Stomach (tissue), 9 donors: ENCODE results near the gene KLF4. TPM values are rescaled to one million over a fixed set of nuclear protein-coding genes. Genes with fewer than 3 reads are reported as not detected.

Experiments used
- DNase-seq, 2 donors: peaks; one replicate each; pipeline versions ENCODE4 v3.0.0 to v3.0.0-alpha.2; 2013 to 2019
- H3K27ac ChIP-seq, 5 donors: fragments of 200-600 bp in 4 of 5; sonication (generic) in 4 of 5; one replicate each; pipeline ENCODE4 v1.5.1; 2013 to 2019; ENCODE audit warnings: mild to moderate bottlenecking in 1 of 5, moderate library complexity in 1 of 5
- H3K27me3 ChIP-seq, 3 donors: fragments of 200-600 bp; sonication (generic); one replicate each; pipeline ENCODE4 v1.5.1; 2017 to 2019; ENCODE audit warnings: mixed run types in 1 of 3
- H3K36me3 ChIP-seq, 4 donors: fragments of 200-600 bp; sonication (generic); 1 replicate in 3 of 4; 2 replicates in 1 of 4; pipeline ENCODE4 v1.5.1; 2016 to 2019
- H3K4me1 ChIP-seq, 4 donors: fragments of 200-600 bp; sonication (generic); one replicate each; pipeline ENCODE4 v1.5.1; 2016 to 2019
- H3K4me3 ChIP-seq, 4 donors: fragments of 200-600 bp; sonication (generic) in 3 of 4; one replicate each; pipeline ENCODE4 v1.5.1; 2016 to 2019; ENCODE audit warnings: mild to moderate bottlenecking in 1 of 4
- H3K9me3 ChIP-seq, 4 donors: fragments of 200-600 bp; sonication (generic); one replicate each; pipeline ENCODE4 v1.5.1; 2016 to 2019
- EP300 ChIP-seq: sonication (generic); formaldehyde crosslinking; IDR thresholded peaks from one replicate; pipeline ENCODE4 v1.6.1; 2017; ENCODE audit warnings: antibody characterized with exemption
- POLR2A ChIP-seq, 4 donors: fragments of 450-650 bp; IDR thresholded peaks; one replicate each; pipeline ENCODE4 v1.6.1; 2016; ENCODE audit warnings: antibody characterized with exemption in 4 of 4, control low read depth in 2 of 4, mild to moderate bottlenecking in 1 of 4, moderate library complexity in 1 of 4
- POLR2AphosphoS5 ChIP-seq, 3 donors: sonication (generic); formaldehyde crosslinking; IDR thresholded peaks; one replicate each; pipeline ENCODE4 v1.6.1; 2016; ENCODE audit warnings: antibody characterized with exemption in 3 of 3
- WGBS, 5 donors: extraction: QIAGEN DNeasy Blood & Tissue Kit in 3 of 5; methylation state at CpG; one replicate each; pipeline versions ENCODE4 v1.1.5 to v1.1.7; 2013 to 2018; 5-methylcytosine and 5-hydroxymethylcytosine counted together
- intact Hi-C: fragments of 100-400 bp; cut with DNase I; formaldehyde crosslinking; loops from one replicate; pipeline ENCODE4 v1.15.1; 2023; ENCODE audit warnings: low total_unique reads
- polyA plus RNA-seq, 3 donors: library from polyadenylated mRNA; stranded (reverse); fragments of 200-250 nt; gene quantifications; one replicate each; pipeline ENCODE4 v1.2.3, GENCODE V29; 2013
- small RNA-seq, 4 donors: library from RNA; depleted of rRNA; stranded (forward); fragments of <200 nt; gene quantifications; one replicate each; pipeline ENCODE3, GENCODE V24; 2016
- total RNA-seq, 5 donors: library from RNA; depleted of rRNA; stranded (reverse); fragments of >200 nt; gene quantifications; one replicate each; pipeline versions ENCODE4 v1.1.0 to v1.2.3, GENCODE V29; 2014 to 2016
- TF ChIP-seq, protein P1 (sequence below), 7 experiments: fragments of 450-650 bp in 4 of 7; fragments of 200-600 bp in 3 of 7; sonication (generic) in 3 of 7; IDR thresholded peaks; one replicate each; pipeline ENCODE4 v1.5.1; 2016 to 2019; ENCODE audit warnings: antibody characterized with exemption in 7 of 7, control low read depth in 2 of 7, mild to moderate bottlenecking in 1 of 7
- donor health status: healthy with polysubstance abuse.
- donor health status: Bipolar disorder and iron deficiency.
- donor health status: healthy.

Gene KLF4
- total and polyA plus RNA-seq, 8 donors: 18.2 to 323 (median 56.8) TPM

DNA sequence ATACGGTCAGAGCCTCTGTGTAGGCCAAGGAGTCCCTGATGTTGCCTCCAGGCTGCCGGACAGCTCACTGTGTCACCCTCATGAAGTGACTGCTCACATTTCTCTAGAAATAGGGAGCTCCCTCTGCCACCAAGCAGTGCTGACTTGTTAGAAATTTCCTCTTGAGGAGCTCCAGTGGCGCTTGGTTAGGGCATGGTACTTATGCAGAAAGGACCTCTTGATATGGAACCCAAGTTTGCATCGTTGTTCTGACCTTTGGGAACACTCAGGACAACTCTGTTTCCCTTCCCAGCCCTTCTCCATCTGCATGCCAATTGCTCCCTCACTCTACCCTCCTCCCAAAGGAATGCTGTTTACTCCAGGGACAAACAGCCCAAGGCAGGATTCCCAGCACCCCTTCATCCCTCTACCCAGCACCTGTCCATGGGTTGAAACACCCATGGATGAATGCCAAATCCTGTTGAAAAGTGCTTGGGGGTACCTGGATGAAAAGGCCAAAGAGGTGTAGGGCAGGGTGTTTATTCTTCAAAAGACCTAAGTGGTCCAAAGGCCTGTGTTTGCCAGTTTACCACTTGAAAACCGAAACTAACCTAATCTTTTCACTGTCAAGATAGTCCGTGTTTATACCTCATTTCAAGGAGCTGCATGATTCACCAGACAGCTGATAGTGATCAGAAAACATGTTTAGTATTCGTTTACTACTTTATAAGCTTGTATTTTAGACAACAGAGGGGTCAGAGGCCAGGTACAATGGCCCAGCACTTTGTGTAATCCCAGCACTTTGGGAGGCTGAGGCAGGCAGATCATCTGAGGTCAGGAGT lies 51.1 kb downstream of the KLF4 start:
- Histone ChIP-seq H3K36me3 (no peaks in the 10 kb centered on the region), H3K27me3 (no peaks in the 10 kb centered on the region), H3K4me3 (no peak overlapping the region), H3K9me3 (no peaks in the 10 kb centered on the region), H3K27ac (no peak overlapping the region), H3K4me1 (peaks cover 0 to 3% (median 2%) of the 10 kb centered on the region in 4 donors)
- intact Hi-C loops: no loop called here
- TF ChIP-seq, protein P1, sequence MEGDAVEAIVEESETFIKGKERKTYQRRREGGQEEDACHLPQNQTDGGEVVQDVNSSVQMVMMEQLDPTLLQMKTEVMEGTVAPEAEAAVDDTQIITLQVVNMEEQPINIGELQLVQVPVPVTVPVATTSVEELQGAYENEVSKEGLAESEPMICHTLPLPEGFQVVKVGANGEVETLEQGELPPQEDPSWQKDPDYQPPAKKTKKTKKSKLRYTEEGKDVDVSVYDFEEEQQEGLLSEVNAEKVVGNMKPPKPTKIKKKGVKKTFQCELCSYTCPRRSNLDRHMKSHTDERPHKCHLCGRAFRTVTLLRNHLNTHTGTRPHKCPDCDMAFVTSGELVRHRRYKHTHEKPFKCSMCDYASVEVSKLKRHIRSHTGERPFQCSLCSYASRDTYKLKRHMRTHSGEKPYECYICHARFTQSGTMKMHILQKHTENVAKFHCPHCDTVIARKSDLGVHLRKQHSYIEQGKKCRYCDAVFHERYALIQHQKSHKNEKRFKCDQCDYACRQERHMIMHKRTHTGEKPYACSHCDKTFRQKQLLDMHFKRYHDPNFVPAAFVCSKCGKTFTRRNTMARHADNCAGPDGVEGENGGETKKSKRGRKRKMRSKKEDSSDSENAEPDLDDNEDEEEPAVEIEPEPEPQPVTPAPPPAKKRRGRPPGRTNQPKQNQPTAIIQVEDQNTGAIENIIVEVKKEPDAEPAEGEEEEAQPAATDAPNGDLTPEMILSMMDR (IDR thresholded peaks at IDR 0.05): no peak
- TF ChIP-seq POLR2A (IDR thresholded peaks at IDR 0.05): no peak
- no peak for TF ChIP-seq POLR2AphosphoS5 (IDR thresholded peaks at IDR 0.05)
- no peak for TF ChIP-seq EP300
- 54 to 63% (median 62%) methylated on average over 7 of the region's 7 CpGs for WGBS, 5 donors
- no peak for DNase-seq

DNA sequence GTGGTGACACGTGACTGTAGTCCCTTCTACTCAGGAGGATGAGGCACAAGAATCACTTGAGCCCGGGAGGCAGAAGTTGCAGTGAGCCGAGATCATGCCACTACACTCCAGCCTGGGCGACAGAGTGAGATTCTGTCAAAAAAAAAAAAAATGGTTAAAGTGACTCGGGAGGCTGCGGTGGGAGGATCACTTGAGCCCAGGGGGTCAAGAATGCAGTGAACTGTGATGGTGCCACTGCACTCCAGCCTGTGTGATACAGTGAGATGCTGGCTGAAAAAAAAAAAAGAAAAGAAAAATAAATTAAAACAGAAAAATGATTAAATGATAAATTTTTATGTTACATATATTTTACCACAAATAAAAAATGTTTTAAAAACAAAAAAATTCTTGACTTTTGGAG lies 51.9 kb downstream of the KLF4 start:
- Histone ChIP-seq H3K36me3 (no peaks in the 10 kb centered on the region), H3K27ac (no peak overlapping the region), H3K9me3 (no peaks in the 10 kb centered on the region), H3K4me3 (no peak overlapping the region), H3K4me1 (peaks cover 0 to 5% (median 2%) of the 10 kb centered on the region in 4 donors), H3K27me3 (no peaks in the 10 kb centered on the region)
- no peak for DNase-seq
- no peak for TF ChIP-seq POLR2A (IDR thresholded peaks at IDR 0.05)
- TF ChIP-seq, protein P1 (IDR thresholded peaks at IDR 0.05): no peak
- no peak for TF ChIP-seq POLR2AphosphoS5 (IDR thresholded peaks at IDR 0.05)
- no peak for TF ChIP-seq EP300
- WGBS, 5 donors: 83 to 93% (median 84%) methylated on average over 6 of the region's 6 CpGs
- intact Hi-C loops: no loop called here

DNA sequence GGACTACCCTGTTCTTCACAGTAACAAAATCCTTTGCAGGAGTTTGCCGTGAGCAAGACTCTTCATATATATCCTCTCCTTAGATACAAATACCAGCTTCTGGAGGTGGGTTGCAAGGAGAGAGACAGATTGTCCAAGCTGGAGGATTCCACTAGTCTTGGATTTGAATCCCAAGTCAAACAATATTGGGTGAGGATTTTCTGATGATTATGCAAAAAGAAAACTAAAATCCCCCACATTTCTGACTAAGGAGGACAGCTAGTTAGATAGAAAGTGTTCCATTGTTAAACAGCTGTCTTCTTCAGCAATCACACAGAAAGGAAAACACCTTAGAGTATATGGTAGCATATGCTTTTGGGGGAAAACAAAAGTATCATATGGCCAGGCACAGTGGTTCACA lies 54.2 kb downstream of the KLF4 start:
- H3K4me3 ChIP-seq: no peak overlapping the region
- DNase-seq: no peak
- no peaks in the 10 kb centered on the region for H3K9me3 ChIP-seq
- no peaks in the 10 kb centered on the region for H3K27me3 ChIP-seq
- TF ChIP-seq EP300 (no peak), POLR2A (IDR thresholded peaks at IDR 0.05) (no peak), POLR2AphosphoS5 (IDR thresholded peaks at IDR 0.05) (no peak)
- TF ChIP-seq, protein P1 (IDR thresholded peaks at IDR 0.05): no peak
- H3K4me1 ChIP-seq: peaks cover 0 to 9% (median 2%) of the 10 kb centered on the region in 4 donors
- H3K36me3 ChIP-seq: no peaks in the 10 kb centered on the region
- 76 to 94% (median 90%) methylated on average over 1 of the region's 1 CpG for whole genome bisulfite sequencing, 5 donors
- no peak overlapping the region for H3K27ac ChIP-seq
- intact Hi-C loops: no loop called here

Small RNAs within 50 kb of the gene (small RNA-seq; reads per million reads assigned to genes)
- gene HMGN2P32 (0 reads per million in 4 donors), gene RNU6-492P (0 reads per million in 4 donors)

Other genes starting within 250 kb of the KLF4 start
- 10 to 100 TPM; 19.3 to 86.8 (median 61.4) TPM for gene RAD23B, start 206.5 kb downstream of the KLF4 start, total RNA-seq
- gene RAD23B, start 206.5 kb downstream of the KLF4 start, polyA plus RNA-seq: 10 to 100 TPM; 35.1 to 50.7 (median 39.7) TPM